ENCODE results near the gene DNTTIP2.
"Not testable (repeated sequence)": the region's sequence is repeated elsewhere in the genome, so short reads cannot be mapped to it uniquely, and the experiment has no call there.

The DNTTIP2 gene

DNA sequence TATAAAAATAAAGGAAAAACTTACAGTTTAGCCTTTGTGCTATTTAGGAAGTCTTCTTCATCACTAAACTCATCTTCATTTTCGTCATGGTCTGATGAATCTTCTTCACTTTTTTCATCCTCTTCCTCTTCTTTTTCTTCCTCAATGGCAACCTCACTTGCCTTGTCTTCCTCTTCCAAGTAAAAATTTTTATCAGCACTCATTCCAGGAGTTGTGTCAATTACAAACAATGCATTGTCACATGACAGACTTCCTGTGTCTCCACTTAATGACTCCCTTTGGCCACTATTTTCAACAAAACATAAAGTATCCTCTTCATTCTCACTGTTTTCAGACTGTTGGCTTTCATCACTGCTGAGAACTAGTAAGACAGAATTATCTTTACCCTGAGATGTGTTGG lies 2.8 kb downstream of the DNTTIP2 start:
- no peak for DNase-seq (ENCODE audit: low spot score)

DNA sequence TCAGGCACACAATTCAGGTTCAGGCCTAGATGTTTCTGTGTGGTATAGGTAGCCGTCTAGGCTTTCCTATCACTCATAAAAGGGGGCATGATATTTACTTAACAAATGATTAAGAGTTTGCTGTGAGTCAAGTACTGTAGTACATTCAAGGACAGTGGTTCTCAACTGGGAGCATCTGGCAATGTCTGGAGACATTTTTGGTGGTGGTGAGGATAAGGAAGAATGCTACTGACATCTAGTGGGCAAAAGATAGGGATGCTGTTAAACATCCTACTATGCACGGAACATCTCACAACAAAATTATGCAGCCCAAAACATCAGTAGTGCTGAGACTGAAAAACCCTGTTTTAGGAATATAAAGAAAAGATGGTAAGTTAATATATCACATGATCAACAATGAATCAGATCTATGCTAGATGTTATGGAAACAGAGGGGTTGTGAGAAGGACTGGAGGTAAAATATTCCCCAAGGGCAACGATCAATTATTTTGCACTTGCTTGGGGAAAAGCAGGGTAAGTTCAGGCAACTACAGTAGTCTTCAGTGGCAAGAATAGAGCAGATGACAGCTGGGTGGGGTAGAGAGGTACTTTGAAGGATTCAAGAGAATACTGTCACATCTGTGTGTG lies 4.9 kb downstream of the DNTTIP2 start:
- DNase-seq (ENCODE audit: low spot score), result no peak

DNA sequence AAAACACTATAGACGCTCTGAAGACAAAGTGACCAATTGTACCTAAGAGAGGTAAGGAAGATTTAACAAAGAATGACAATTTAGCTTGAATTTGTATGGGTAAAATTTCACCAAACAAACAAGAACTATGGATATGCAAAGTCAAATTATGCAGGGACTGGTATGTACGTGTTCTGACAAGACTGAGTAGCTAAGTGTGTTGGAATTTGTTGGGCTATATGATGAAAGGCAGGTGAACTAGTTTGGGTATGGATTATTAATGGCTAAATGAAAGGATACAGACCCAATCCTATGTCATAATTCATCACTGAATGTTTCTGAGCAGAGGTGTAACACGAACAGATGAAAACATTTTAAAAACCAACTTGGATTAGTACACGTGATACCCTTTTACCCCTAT lies 7.6 kb downstream of the DNTTIP2 start:
- DNase-seq (ENCODE audit: low spot score), result no peak

DNA sequence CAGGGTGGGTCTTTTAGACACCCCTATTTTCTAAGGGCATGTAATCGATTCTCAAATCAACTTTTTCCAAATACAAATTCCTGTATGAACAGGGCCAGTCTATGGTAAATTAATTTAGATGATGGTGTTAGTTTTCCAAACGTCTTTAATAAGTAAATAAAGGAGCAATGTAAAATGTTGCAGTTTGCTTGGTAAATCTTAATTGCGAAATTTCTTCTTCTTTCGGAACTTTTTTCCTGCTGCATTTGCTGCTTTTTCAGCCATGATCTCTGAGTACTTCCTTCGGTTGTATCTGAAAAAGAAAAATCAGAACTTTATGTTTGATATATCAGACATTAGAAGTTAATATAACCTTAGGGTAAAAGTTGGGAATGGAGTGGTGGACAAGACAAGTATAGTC lies 9.4 kb downstream of the DNTTIP2 start:
- no peak for DNase-seq (ENCODE audit: low spot score)

DNA sequence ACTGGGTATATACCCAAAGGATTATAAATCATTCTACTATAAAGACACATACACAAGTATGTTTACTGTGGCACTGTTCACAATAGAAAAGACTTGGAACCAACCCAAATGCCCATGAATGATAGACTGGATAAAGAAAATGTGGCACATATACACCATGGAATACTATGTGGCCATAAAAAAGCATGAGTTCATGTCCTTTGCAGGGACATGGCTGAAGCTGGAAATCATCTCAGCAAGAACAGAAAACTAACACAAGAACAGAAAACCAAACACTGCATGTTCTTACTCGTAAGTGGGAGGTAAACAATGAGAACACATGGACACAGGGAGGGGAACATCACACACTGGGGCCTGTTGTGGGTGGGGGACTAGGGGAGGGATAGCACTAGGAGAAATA lies 10.5 kb downstream of the DNTTIP2 start:
- DNase-seq (ENCODE audit: low spot score), result not testable (repeated sequence)

DNA sequence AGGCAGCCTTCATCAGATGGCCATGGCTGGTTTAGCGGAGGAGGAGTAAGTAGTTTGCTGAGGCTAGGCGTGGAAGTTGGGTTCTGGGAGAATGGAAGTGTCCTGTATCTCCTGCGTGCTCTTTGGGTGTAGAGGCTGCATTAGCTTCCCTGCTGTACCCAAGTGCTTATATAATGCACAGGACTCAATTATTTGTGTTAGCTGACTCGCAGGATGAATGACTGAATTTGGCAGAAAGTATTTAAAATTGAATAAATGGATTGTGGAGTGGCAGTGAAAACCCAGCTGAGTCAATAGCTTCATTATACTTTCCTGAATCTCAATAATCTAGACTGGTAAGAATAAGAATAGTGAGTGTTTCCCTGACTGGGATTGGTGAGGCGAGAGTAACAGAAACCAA lies 13.8 kb downstream of the DNTTIP2 start:
- no peak for DNase-seq (ENCODE audit: low spot score)

DNA sequence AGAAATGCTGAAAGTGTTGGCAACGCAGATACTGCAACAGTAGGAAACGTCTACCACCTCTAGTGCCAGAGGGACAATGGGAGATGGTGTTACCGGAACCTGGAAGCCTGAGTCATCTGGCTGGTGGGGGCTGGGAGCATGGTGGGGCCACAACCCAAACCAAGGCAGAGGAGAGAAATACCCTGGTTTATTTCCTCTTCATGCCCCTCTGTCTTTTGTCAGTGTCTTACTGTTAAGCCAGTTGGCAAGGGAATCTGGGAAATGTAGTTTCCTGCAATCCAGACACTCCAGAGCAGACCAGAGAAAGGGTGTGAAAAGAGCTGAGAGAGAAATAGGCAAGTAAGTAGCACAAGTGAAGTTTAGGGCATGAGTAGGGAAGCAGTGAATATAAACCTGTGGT lies 14.8 kb downstream of the DNTTIP2 start:
- DNase-seq (ENCODE audit: low spot score), result no peak

DNA sequence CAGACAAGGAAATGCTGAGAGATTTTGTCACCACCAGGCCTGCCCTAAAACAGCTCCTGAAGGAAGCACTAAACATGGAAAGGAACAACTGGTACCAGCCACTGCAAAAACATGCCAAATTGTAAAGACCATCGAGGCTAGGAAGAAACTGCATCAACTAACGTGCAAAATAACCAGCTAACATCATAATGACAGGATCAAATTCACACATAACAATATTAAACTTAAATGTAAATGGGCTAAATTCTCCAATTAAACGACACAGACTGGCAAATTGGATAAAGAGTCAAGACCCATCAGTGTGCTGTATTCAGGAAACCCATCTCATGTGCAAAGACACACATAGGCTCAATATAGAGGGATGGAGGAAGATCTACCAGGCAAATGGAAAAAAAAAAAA lies 21.4 kb downstream of the DNTTIP2 start:
- not testable (repeated sequence) for DNase-seq (ENCODE audit: low spot score)

DNA sequence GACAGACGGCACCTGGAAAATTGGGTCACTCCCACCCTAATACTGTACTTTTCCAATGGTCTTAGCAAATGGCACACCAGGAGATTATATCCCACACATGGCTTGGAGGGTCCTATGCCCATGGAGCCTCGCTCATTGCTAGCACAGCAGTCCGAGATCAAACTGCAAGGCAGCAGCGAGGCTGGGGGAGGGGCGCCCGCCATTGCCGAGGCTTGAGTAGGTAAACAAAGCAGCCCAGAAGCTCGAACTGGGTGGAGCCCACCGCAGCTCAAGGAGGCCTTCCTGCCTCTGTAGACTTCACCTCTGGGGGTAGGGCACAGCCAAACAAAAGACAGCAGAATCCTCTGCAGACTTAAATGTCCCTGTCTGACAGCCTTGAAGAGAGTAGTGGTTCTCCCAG lies 23.0 kb downstream of the DNTTIP2 start:
- not testable (repeated sequence) for DNase-seq (ENCODE audit: low spot score)

DNA sequence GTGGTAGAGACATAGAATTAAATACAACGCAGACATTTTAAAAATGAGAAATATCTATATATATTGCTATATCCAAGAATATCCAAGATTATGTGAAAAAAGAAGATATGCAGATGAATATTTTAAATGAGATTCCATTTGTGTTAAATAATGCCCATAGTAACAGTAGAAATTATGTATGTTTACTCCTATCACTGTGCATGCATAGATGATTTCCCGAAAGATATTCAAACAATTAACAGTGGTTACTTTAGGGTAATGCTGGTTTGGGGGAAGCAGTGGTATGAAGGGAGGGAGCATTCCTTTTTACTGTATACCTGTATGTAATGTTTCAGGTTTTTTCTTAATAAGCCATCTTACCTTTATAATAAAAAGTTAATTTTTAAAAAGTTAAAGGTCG lies 25.1 kb downstream of the DNTTIP2 start:
- no peak for DNase-seq (ENCODE audit: low spot score)

DNA sequence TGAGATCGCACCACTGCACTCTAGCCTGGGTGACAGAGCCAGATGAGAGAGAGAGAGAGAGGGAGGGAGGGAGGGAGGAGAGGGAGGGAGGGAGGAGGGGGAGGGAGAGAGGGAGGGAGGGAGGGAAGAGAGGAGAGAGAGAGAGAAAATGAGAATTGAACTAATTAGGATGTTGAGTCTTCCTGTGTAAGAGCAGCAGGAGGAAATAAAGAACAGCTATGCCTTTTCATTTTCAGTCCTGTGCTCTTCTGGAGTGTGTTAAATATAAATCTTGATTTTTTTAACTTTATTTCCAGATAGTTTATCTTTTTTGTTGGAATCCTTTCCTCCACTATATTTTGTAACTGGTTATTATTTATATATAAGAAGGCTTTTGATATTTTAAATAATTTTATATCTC lies 27.1 kb downstream of the DNTTIP2 start:
- DNase-seq (ENCODE audit: low spot score), result no peak

DNA sequence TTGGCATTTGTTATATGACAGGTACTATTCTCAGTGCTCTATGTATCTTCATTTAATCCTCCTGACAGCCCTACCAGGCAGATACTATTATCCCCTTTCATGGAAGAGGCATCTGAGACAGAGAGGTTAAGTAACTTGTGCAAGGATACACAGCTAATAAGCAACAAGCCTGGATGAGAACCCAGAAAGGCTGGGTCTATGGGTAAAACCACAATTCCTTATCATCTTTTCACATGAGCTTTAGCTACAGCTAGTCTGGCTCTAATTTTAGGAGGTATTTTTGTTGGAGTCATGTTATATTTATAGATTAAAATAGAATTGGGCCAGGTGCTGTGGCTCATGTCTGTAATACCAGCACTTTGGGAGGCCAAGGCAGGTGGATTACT lies 27.7 kb downstream of the DNTTIP2 start:
- DNase-seq (ENCODE audit: low spot score), result no peak

DNA sequence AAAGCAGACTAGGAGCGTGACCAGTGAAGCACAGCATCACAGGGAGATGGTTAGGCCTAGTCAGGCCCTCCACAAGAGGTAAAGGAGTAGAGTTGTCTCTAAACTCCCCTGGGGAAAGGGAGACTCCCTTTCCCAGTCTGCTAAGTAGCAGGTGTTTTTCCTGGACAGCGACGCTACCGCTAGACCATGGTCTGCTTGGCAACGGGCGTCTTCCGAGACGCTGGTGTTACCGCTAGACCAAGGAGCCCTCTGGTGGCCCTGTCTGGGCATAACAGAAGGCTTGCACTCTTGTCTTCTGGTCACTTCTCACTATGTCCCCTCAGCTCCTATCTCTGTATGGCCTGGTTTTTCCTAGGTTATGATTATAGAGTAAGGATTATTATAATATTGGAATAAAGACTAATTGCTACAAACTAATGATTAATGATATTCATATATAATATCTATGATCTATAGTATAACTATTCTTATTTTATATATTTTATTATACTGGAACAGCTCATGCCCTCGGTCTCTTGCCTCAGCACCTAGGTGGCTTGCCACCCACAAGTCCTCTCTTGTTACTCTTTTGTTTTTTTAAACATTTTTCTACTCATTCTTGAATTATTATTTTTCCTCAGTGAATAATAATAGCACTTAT lies 28.2 kb downstream of the DNTTIP2 start:
- DNase-seq (ENCODE audit: low spot score), result not testable (repeated sequence)

DNA sequence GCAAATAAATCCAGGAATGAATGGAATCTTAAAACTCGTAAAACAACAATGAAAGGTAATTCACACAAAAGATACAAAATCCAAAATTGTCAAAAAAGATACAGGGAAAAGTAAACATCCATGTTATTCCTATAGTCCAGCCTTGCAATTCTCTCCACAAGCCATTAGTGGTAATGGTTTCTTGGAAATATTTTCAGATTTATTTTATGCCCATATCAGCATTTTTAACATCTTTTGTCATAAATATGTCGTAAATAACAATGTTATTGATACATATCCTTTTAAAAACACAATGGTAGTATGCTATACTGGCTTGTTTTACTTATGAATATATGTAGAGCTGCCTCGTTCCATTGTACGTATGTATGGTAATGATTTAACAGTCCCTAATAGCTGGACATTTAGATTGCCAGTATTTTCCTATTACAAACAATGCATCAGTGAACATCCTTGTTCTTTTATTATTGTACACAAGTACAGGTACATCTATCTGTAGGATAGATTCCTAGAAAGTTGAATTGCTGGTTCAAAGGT lies 30.6 kb downstream of the DNTTIP2 start:
- DNase-seq (ENCODE audit: low spot score), result no peak

DNA sequence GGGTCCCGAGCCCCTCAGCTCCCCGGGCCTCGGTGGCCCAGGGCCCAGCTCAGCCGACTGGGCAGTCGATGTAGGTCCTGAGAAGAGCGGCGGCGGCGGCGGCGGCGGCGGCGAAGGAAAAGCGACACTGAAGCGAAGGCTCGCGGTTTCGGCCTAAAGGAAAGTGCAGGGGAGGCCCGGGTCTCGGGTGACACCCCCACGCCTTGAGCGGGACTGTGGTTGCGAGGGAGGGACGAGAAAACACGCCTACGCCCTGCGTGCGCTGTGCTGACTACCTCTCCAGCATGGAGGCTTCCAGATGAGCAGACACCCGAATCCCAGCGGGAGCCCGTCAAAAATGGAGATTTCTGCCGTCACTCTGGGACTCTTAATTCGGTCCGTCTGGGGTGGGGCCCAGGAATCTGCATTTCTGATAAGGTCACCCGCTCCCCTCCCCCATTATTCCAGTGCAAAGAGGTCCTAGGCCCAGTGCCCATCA lies 31.2 kb downstream of the DNTTIP2 start:
- peak; percentile 60 for DNase-seq (ENCODE audit: low spot score)

DNA sequence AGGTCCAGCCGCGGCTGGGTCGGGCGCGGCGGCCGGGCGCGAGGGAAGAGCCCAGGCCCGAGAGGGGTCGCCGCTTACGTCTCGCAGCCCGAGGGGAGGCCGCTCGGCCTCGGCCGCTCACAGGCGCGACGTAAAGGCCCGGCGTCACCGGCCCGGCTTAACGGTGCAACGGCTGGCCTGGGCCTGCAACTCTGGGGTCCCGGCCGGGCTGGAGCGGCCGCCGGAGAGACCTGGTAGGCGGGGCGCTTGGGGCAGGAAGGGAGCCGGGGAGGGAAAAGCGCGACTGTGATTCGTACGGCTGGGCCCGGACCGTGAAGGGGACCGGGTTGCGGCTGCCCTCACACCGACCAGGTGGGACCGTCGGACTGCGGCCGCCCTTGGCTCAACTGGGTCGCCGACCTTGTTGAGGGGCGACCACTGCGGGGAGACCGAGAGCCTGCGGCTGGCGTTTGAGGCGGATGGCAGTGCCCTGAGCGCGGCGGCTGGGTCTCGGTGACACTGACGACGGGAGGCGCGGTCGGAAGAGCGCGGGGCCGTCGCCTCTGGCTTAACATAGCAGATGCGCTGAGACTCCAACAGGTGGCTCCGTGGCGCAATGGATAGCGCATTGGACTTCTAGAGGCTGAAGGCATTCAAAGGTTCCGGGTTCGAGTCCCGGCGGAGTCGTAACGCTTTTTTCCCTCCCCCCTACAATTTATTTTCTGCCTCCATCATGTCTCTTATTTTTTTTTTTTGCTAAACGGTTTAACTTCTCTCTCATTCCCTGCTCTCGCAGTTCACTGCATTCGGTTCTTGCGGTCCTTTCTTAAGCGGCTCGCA lies 31.8 kb downstream of the DNTTIP2 start:
- DNase-seq (ENCODE audit: low spot score), result peak; percentile 73

DNA sequence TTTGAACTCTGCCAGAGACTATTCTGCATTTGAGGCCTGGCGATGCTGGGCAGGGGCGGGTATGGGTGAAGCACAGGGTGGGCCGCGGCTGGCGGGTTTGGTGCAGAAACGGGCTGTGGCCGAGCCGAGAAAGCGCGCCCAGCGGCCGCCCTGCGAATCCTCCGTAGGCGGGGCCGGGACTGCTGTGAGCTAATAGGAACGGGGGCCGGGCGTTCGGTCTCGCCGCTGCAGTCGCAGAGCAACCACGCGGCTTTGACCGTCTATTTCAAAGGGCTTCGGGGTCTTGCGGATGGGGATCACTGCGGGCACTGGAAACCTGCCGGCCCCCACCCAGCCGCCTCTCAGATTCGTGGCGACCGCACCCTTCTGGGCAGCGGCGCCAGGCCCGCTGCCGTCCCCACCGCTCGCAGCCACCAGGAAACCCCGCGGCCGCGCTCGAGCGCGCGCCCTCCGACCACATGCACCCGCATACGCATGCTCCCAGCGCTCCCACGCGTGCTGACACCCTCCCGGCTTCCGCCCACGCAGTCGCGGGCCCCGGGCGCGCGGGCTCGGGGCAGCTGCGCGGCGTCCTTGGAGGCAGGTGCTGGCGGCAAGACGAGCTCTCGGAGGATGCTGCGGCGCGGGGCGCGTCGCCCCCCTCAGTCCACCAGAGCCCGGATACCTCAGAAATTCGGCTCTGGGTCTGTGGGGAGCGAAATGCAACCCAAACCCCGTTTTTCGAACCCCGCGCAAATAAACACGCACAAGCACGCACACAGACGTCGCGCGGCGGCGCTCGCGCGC lies 32.6 kb downstream of the DNTTIP2 start:
- DNase-seq (ENCODE audit: low spot score), result peak; percentile 79

DNA sequence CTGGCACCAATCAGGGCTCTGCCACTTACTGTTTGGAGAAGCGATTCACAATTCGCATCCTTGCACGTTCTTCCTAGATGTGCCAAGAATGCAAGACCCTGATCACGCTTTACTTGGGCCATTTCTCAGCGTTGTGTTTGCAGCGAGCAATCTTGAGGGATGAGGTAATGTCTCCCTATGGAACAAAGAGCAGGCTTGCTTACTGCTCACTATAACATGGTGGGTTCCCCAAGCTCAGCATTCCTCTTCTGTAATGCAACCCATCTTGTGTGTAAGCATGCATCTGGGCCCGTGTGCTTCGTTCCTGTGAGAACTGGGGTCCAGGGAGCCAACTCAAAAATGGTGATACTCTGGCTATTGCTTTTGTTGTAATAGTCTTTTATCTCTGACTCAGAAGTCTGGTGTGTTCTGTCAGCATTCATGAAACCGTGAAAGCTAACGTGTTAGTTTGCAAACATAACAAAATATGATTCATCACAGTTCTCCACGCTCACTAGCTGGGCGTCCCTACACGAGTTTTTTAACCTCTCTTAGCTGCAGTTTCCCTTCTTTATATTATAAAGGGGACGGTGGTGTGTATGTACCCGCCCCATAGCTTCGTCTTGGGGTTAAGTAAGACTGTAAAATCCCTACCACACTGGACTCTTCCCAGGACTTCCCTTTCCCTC lies 33.3 kb downstream of the DNTTIP2 start:
- DNase-seq (ENCODE audit: low spot score), result peak; percentile 12

DNA sequence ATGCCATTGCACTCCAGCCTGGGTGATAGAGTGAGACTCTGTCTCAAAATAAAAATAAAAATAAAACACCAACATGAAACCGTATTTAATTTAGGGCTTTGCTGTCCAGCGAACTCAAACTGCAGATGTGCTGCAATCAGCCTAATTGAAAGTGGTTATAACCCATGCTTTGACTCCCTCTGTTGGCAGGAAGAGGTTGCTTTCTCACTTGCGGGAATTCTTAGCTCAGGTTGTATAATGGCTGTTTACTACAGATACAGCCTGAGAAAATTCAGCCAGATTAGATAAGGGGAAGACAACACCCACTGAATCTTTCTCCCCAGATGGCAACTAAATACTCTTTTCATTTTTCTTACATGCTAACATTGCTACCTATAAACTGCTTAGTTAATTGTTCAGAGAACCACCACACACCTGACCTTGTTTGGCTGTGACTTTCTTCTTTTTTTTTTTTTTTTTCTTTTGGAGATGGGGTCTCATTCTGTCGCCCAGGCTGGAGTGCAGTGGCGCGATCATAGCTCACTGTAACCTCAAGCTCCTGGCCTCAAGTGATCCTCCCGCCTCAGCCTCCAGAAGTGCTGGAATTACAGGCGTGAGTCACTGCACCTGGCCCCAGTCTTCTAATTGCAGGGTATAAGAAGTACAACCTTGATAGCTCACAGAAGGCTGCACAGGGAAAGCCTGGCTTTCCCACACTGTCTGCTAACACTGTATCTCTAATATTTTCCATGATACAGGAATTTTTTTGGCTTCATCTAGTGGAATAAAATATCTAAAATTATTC lies 34.6 kb downstream of the DNTTIP2 start:
- peak; percentile 63 for DNase-seq (ENCODE audit: low spot score)

DNA sequence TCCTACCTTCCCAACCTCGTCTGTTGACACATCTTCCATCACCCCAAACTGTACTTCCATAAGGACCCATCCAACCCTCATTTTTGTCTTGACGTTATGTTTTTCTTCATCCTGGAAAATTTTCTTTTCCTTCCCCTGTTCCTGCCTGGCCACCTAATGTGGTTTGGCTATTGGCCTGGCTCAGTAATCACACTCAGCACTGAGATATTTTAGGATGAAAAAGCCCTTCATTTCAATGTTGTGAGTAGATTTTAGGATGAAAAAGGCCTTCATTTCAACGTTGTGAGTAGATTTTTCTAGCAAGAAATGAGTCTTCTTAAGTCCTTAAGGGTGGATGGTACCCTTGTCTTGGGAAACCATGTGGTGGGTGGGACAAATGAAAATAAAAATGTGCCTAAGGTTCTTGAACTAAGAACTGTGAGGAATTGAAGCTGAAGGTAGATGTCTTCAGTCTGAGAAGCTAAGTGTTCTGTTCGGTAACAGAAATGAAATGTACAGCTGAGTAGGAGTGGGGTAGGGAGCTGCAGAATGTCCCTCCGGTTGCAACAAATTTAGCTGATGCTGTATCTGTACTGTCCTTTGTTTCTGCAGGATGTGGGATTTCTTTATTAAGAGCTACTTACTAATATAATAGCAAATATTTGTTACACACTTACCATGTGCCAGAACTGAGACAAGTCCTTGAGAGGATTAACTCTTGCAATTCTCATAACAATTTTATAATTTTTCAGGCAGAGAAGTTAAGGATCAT lies 36.1 kb downstream of the DNTTIP2 start:
- DNase-seq (ENCODE audit: low spot score), result no peak
